ENCODE data around the gene PUS7L.
"Not testable (repeated sequence)": the region's sequence is repeated elsewhere in the genome, so short reads cannot be mapped to it uniquely, and the experiment has no call there.

The PUS7L gene

DNA sequence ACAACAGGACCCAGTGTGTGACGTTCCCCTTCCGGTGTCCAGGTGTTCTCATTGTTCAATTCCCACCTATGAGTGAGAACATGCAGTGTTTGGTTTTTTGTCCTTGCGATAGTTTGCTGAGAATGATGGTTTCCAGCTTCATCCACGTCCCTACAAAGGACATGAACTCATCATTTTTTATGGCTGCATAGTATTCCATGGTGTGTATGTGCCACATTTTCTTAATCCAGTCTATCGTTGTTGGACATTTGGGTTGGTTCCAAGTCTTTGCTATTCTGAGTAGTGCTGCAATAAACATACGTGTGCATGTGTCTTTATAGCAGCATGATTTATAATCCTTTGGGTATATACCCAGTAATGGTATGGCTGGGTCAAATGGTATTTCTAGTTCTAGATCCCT lies 7.2 kb downstream of the PUS7L start:
- DNase-seq (ENCODE audit: low read depth); H3K4me3 ChIP-seq (ENCODE audit: low read depth, low read length): not testable (repeated sequence)

DNA sequence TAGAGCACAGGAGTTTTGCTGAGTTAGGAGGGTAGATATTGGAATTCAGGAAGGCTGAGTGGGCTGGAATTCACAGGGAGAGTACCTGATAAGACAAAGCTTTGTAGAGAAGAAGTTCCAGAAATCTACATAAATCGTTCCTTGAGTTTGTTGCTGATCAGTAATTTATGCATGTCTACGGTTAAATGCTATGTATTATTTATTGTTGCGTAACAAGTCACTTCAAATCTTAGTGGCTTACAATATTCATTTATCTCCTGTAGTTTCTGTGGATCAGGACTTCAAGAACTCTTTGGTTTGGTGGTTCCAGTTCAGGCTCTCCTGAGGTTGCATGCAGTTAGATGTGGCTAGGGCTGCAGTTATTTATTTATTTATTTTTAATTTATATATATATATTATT lies 7.8 kb downstream of the PUS7L start:
- no peak overlapping the region for H3K4me3 ChIP-seq (ENCODE audit: low read depth, low read length)
- DNase-seq (ENCODE audit: low read depth): no peak

DNA sequence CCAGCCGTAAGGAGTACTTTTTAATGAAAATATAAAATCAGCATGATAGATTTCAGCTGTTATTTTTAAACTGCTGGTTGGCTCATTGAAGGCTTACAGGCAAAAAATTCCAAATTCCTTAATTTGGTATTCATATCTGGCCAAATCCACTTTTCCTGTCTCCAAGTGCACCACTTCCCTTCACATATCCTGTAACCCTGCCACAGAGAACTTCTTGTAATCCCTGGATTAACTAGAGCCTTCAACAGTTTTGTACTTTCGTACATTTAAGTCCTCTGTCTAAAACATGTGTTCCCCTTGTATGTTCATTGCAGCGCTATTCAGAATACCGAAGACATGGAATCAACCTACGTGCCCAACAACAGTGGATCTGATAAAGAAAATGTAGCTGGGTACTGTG lies 9.6 kb downstream of the PUS7L start:
- no peak for DNase-seq (ENCODE audit: low read depth)
- no peak overlapping the region for H3K4me3 ChIP-seq (ENCODE audit: low read depth, low read length)

DNA sequence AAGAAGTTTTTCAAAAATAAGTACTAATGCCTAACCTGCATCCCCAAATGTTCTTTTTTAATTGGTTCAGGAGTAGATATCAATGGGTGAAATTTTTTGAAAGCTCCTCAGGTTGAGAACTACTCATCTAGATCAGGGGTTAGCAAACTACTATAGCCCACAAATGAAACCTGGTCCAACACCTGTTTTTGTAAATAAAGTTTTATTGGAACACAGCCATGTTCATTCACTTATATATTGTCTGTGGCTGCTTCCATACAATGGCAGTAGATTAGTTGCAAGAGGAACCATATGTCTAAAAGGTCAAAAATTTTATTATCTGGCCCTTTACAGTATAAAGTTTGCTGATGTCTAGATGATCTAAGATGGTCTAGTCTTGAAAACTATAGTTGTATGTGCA lies 13.8 kb downstream of the PUS7L start:
- no peak for DNase-seq (ENCODE audit: low read depth)
- H3K4me3 ChIP-seq (ENCODE audit: low read depth, low read length): no peak overlapping the region

DNA sequence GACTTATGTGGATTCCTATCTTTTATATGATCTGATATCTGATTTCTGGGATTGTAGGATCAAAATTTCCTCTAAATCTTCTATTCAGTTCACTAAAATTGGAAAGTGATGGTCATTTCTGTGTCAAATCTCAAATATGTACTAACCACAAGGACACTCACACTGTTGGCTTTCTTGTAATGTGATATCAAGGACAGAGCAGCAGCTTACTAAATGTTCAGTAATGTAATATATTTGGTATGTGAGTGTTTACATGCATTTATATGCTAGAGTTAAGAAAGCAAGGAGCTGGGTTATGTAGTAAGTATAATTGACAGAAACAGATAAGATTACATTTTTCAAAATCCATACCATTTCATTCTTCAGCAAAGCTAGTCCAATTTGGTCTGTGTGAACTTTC lies 16.5 kb downstream of the PUS7L start:
- H3K4me3 ChIP-seq (ENCODE audit: low read depth, low read length): no peak overlapping the region
- DNase-seq (ENCODE audit: low read depth): peak; percentile 69

DNA sequence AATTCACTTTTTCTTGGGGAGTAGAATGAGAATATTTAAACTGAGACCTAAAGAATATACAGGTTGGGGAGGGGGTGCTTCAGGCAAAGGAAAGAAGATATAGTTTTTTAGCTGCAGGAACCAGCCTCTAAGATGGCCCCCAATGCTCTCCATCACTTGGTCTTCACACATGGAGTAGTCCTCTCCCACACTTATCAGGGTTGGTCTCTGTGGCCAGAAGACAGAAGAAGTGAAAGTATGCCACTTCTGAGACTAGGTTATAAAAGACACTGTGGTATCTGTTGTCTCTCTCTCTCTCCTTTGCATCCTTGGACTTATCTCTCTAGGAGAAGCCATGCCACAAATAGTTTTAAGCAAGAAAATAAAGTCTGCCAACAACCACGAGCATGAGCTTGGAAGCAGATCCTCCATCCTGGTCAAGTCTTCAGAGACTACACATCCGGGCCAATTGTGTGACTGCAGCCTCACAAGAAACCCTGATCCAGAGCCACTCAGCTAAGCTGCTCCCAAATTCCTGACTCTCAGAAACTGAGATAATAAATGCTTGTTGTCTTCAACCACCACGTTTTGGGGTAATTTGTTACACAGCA lies 18.0 kb downstream of the PUS7L start:
- H3K4me3 ChIP-seq (ENCODE audit: low read depth, low read length): no peak overlapping the region
- DNase-seq (ENCODE audit: low read depth): no peak

DNA sequence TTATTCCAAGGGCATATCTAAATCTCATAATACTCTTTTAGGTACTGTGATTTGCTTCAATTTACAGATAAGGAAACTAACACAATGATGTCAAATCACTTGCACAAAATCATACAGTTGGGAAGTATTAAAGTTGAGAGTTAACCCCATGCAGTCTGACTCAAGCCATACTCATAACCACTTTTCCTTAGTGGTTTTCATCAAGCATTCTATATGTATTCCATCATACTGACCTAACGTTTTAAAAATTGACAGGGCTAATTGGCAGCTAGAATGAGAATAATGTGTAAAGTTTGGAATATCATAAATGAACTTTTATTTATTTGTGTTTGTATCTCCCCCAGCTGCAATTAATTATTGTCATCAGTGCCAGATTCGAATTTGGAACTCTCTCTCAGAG lies 20.9 kb downstream of the PUS7L start:
- no peak overlapping the region for H3K4me3 ChIP-seq (ENCODE audit: low read depth, low read length)
- peak; percentile 39 for DNase-seq (ENCODE audit: low read depth)

DNA sequence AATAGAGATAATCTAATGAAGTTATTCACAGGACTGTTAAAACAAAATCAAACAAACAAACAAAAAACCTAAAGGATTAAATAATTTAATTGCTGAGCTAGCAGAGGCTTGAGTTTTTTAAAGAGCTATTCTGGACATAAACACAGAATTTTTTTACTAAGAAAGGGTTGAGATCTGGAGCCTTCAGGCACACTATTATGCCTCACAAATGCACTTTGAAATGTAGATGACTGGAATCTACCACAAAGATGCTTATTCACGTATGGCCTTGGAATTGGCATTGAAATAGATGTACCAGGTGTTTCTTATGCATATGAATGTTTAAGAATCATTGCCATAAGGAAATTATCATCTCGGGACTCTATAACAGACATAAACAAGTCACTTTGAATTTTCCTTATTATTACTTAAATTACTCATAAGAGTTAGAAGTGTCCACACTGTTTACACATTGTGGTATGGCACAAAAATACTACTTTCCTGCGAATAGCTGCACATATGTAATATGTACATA lies 21.6 kb downstream of the PUS7L start:
- no peak overlapping the region for H3K4me3 ChIP-seq (ENCODE audit: low read depth, low read length)
- no peak for DNase-seq (ENCODE audit: low read depth)

DNA sequence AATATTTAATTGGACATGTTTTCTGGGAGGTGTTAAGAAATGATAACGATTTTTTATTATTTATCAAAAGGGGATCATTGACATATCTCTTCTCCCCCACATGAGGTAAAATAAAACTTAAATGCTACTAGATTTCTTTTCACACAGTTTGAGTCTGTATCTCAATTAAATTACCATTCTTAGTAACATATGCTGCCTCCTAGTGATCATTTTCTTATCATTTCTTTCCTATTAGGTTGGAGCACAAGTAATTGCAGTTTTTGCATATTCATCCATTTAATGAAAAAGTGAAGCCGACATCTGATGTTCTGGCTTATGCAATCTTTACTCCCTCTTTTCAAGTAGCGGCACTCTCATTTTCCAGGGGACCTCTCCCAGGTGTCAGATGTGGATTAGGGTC lies 24.9 kb downstream of the PUS7L start:
- DNase-seq (ENCODE audit: low read depth): no peak
- H3K4me3 ChIP-seq (ENCODE audit: low read depth, low read length): no peak overlapping the region

DNA sequence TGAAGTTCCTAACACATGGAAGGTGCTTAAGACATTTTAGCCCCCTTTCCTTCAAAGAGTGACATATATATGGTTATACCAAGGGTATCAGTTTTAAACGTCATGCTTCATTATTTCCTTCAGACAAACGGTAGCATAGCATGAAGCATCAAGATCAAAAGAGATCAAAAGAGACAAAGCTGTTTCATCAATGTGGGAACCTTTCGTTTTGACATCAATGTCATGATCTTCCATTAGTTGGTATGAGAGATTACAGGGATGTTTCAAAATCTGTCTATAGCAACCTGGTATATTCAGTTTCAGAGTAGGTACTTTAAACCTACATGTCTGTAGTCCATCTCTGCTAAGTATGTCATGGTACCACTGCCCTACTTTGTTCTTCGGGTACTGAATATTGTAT lies 28.3 kb downstream of the PUS7L start:
- H3K4me3 ChIP-seq (ENCODE audit: low read depth, low read length): no peak overlapping the region
- no peak for DNase-seq (ENCODE audit: low read depth)

DNA sequence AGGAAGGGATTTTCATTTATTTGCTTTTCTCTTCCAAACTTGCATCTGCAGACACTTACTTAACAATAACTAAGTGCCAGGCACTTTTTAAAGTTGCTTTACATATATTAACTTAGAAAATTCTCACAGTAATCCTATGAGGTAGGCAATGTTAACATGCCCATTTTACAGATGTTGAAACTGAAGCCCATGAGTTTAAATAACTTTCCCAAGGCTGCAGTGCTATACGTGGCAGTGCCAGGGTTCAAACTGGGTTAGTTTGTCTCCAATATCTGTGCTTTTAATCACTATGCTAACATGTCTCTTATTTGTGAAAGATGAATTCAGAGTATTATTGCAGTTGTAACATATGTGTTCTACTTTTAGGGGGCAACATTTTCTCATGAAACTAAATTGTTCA lies 29.9 kb downstream of the PUS7L start:
- H3K4me3 ChIP-seq (ENCODE audit: low read depth, low read length): no peak overlapping the region
- no peak for DNase-seq (ENCODE audit: low read depth)

DNA sequence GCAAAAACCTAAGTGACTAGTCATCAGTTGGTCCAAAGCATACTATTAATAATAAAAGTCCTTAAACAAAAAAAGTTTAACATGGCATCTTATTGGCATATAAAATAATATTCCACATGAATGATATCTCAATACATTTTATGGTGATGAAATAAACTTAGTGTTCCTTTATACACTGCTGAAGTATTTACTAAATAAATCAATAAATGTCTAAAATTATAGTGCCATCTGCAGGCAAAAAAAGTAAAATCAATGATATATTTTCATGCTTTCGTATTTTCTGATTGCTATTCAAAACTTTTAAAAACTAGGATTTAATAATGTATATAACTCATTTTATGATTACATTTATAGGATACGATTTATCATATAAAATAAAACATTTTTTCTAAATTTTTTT lies 30.5 kb downstream of the PUS7L start:
- no peak for DNase-seq (ENCODE audit: low read depth)
- no peak overlapping the region for H3K4me3 ChIP-seq (ENCODE audit: low read depth, low read length)

DNA sequence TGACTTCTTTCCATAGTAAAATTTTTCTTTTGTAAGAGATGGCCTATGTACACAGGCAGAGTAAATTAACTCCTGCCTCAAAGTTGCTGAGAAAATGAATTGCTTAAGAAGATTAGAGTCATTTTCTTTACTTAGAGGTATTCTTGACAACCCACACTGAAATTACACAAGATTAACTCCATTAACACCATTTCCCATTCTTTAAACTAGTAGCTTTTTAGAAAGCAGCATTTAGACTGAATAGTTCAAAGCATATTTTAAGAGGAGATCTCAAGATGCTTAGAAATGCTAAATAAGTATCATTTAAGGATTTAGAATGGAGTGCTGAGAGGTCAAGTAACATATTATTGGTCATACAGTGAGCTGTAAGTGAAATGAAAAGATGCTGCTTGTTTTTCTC lies 35.5 kb downstream of the PUS7L start:
- no peak for DNase-seq (ENCODE audit: low read depth)

DNA sequence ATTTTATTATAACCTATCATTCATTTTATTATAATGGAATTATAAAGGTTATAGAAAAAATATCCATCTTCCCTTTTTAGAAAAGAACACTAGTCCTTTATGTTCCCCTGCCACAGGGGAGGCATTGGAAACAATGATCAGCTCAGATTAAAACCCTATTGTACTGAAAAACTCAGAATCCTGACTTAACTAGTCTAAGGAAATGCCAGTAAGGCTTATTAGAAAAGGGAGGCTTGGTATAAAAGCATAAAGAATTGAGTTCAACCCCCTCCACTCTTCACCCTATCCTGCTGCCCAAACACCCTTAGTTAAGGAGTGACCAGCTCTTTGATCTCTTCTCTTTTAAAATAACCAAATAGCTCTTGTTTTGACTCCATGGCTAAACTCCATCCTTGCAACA lies 36.0 kb downstream of the PUS7L start:
- H3K4me3 ChIP-seq (ENCODE audit: low read depth, low read length): no peak overlapping the region
- no peak for DNase-seq (ENCODE audit: low read depth)

More for the DNA sequence above, 35.5 kb downstream of the PUS7L start:
- H3K4me3 ChIP-seq (ENCODE audit: low read depth, low read length): no peak overlapping the region

DNA sequence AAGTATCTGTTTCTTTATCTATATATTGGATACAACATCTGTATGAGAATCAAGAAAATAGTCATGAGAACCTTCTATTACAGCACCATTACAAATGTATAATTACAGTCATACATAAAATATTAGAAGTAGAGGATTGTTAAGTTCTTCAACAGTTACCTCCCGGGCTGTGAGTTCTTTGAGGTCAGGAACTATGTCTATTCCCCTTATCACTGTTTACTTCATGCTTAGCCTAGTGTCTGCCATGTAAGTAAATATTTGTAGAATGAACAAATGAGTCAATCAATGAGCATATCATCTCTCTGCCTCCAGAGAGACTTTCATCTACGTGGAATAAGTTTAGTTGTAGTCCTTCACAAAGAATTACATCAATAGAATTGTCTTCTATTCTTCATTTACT lies 47.2 kb downstream of the PUS7L start:
- DNase-seq (ENCODE audit: low read depth): no peak
- H3K4me3 ChIP-seq (ENCODE audit: low read depth, low read length): no peak overlapping the region

DNA sequence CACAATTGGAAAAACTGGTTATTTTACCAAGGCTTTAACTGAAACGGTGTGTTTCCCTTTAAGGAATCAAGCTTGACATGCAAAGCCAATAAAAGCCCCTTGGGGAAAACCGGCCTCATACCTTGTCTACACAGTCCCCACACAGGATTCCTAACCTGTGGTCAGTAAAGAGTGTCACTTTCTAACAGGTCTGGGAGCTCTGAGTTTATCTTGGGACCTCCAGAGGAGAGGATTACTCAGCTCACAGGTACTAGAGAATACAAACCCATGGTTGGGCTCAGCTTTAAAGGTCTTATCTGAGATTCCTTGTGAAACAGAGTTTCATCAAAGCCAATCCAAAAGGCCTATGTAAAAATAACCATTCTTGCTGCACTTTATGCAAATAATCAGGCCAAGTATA lies 54.8 kb downstream of the PUS7L start:
- not testable (repeated sequence) for DNase-seq (ENCODE audit: low read depth); H3K4me3 ChIP-seq (ENCODE audit: low read depth, low read length)

DNA sequence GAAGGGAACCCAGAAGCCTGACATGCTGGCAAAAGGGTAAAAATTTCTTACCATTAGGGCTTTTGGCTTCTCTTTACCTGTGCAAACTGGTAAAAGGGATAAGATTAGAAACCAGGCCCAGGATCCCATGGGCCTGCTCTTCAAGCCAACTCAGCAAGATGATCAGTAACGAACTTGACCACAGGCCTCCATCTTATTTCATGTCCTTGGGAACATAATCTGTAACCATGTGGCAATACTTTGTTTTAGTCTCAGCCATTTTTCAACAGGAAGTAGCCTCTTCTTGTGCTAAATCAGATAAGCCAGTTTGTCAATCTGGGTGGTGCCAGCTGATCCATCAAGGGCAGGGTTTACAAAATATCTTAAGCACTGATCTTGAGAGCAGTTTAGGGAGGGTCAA lies 57.4 kb downstream of the PUS7L start:
- H3K4me3 ChIP-seq (ENCODE audit: low read depth, low read length): not testable (repeated sequence)

DNA sequence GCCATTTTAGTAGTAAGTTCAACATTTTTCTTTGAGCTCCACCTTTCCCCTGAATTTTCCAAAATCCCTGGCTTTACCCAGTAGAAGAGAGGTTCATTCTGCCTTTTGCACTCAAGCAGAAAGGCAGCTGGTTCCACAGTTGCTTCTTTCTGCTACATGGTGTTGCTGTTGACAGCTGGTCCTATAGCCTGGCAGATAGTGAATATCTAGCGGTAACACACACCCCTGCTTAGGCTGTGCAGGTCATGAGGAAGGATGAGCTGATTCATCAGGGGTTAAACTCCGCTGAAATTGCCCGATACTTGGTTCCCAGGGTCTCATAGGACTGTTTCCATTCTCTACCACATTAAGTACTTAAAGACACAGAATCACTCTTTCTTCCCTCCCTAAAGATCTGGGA lies 62.4 kb downstream of the PUS7L start:
- no peak for DNase-seq (ENCODE audit: low read depth)
- H3K4me3 ChIP-seq (ENCODE audit: low read depth, low read length): no peak overlapping the region

More for the DNA sequence above, 57.4 kb downstream of the PUS7L start:
- not testable (repeated sequence) for DNase-seq (ENCODE audit: low read depth)

DNA sequence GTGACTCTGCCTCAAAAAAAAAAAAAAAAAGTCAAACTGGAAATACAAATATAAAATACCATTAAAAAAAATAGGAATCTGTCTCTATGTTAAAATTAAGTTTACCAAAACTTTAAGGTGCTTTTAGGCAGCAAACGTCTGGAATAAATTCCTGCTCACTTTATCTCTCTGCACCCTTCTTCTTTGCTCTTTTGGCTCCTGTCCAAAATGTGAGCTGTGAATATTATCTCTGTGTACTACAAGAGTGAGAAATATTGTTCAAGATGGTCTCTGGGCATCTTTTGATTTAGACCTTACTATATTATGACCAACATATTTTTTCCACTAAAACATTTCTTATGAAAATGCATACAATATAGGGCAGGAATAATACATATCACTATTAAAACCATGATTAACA lies 63.7 kb downstream of the PUS7L start:
- DNase-seq (ENCODE audit: low read depth): no peak
- H3K4me3 ChIP-seq (ENCODE audit: low read depth, low read length): no peak overlapping the region

DNA sequence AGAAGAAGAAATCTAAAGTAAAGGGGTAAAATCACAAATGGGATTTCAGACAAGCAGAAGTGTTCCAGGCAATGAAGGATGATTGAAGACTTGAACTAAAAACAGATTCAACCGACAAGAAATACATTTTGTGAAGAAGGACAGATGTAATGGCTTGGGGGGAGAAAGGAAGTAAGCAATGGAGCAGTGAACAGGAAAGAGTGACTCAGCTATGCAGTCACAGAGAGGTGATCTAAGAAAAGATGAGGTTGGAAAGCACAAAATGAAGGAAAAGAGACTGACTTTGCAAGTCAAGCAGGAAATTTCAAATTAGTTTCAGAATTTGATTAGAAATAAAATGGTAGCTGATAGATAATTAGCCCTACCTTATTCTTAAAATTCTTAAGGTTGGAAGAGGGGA lies 66.5 kb downstream of the PUS7L start:
- peak; percentile 9 for DNase-seq (ENCODE audit: low read depth)
- H3K4me3 ChIP-seq (ENCODE audit: low read depth, low read length): no peak overlapping the region

DNA sequence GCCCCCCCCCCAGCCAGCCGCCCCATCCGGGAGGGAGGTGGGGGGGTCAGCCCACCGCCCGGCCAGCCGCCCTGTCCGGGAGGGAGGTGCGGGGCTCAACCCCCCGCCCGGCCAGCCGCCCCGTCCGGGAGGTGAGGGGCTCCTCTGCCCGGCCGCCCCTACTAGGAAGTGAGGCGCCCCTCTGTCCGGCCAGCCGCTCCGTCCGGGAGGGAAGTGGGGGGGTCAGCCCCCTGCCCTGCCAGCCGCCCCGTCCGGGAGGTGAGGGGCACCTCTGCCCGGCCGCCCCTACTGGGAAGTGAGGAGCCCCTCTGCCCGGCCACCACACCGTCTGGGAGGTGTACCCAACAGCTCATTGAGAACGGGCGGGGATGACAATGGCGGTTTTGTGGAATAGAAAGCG lies 73.1 kb downstream of the PUS7L start:
- not testable (repeated sequence) for H3K4me3 ChIP-seq (ENCODE audit: low read depth, low read length); DNase-seq (ENCODE audit: low read depth)

Measured in skeletal muscle cell (primary cell).